Loucy (cell line): ENCODE results near the gene ERFL.
"Not testable (repeated sequence)": the region's sequence is repeated elsewhere in the genome, so short reads cannot be mapped to it uniquely, and the experiment has no call there.

Experiments used
- H2AFZ ChIP-seq: fragments of 200-600 bp; sonication (generic); 2 replicates; pipeline ENCODE4 v1.6.0; 2016; ENCODE audit warnings: antibody characterized with exemption, mild to moderate bottlenecking, low read length, moderate library complexity
- H3F3A ChIP-seq: fragments of 200-600 bp; 2 replicates; pipeline ENCODE4 v1.6.0; 2016; ENCODE audit warnings: antibody characterized with exemption, low read depth, mild to moderate bottlenecking
- H3K27me3 ChIP-seq: fragments of 200-600 bp; sonication (generic); 2 replicates; pipeline ENCODE4 v1.6.1; 2014; ENCODE audit warnings: low read length, mild to moderate bottlenecking; ENCODE audit not compliant: insufficient read depth, poor library complexity, severe bottlenecking
- H3K36me3 ChIP-seq: fragments of 200-600 bp; sonication (generic); 2 replicates; pipeline ENCODE4 v1.6.1; 2016; ENCODE audit warnings: low read length; ENCODE audit not compliant: insufficient read depth
- H3K4me1 ChIP-seq: fragments of 200-600 bp; sonication (generic); 2 replicates; pipeline ENCODE4 v1.5.1; 2014; ENCODE audit warnings: low read length, mild to moderate bottlenecking; ENCODE audit not compliant: insufficient read depth, poor library complexity, severe bottlenecking
- H3K4me2 ChIP-seq: fragments of 200-600 bp; sonication (generic); 2 replicates; pipeline ENCODE4 v1.6.0; 2014; ENCODE audit warnings: antibody characterized with exemption, low read length, low read depth, mild to moderate bottlenecking; ENCODE audit not compliant: poor library complexity, severe bottlenecking
- H3K4me3 ChIP-seq: fragments of 200-600 bp; sonication (generic); 2 replicates; pipeline ENCODE4 v1.5.1; 2014; ENCODE audit warnings: low read length, mild to moderate bottlenecking, mixed read lengths; ENCODE audit not compliant: poor library complexity, severe bottlenecking
- H3K79me2 ChIP-seq: fragments of 200-600 bp; sonication (generic); 2 replicates; pipeline ENCODE4 v1.6.1; 2014; ENCODE audit warnings: low read length; ENCODE audit not compliant: insufficient read depth
- H3K9ac ChIP-seq: fragments of 200-600 bp; sonication (generic); 2 replicates; pipeline ENCODE4 v1.6.0; 2014; ENCODE audit warnings: mild to moderate bottlenecking, low read depth, low read length, moderate library complexity; ENCODE audit not compliant: poor library complexity, severe bottlenecking
- H3K9me2 ChIP-seq: fragments of 200-600 bp; sonication (generic); replicated peaks from 2 replicates; pipeline ENCODE4 v1.6.1; 2016; ENCODE audit warnings: low read depth, low read length, mixed read lengths
- H3K9me3 ChIP-seq: fragments of 200-600 bp; sonication (generic); 2 replicates; pipeline ENCODE4 v1.6.1; 2014; ENCODE audit warnings: mild to moderate bottlenecking, antibody characterized with exemption, low read length, low read depth; ENCODE audit not compliant: insufficient read depth
- H4K20me1 ChIP-seq: fragments of 200-600 bp; sonication (generic); 2 replicates; pipeline ENCODE4 v1.6.0; 2014; ENCODE audit warnings: antibody characterized with exemption, low read length, mild to moderate bottlenecking; ENCODE audit not compliant: insufficient read depth, poor library complexity, severe bottlenecking
- CTCF ChIP-seq: fragments of 200-600 bp; sonication (generic); conservative IDR thresholded peaks from 2 replicates; pipeline ENCODE4 v1.5.1; 2014; ENCODE audit warnings: mild to moderate bottlenecking, antibody characterized with exemption, low read length
- EZH2phosphoT487 ChIP-seq: fragments of 200-600 bp; IDR thresholded peaks from 2 replicates; pipeline ENCODE4 v1.6.1; 2018; ENCODE audit warnings: antibody characterized with exemption, mild to moderate bottlenecking, moderate library complexity, borderline replicate concordance

The ERFL gene

GRCh38 chr19:41939861-41940730 is 11.8 kb upstream of the ERFL start:
- H3K79me2 ChIP-seq: no peaks in the 10 kb centered on the region
- H3K9me3 ChIP-seq: no peaks in the 10 kb centered on the region
- H3F3A ChIP-seq: 0 out of 2 replicates have a peak, but pooled peaks cover 3% of the 10 kb centered on the region
- H3K4me2 ChIP-seq: peak overlapping the region; percentile 66
- H3K9me2 ChIP-seq: no peaks in the 10 kb centered on the region
- H4K20me1 ChIP-seq: no peaks in the 10 kb centered on the region
- H3K9ac ChIP-seq: peak overlapping the region; percentile 72
- peak overlapping the region; percentile 86 for H2AFZ ChIP-seq
- H3K4me3 ChIP-seq: peak overlapping the region; percentile 72
- H3K27me3 ChIP-seq: no peaks in the 10 kb centered on the region
- no peak for TF ChIP-seq CTCF
- no peak for TF ChIP-seq EZH2phosphoT487
- peaks cover under 1% of the 10 kb centered on the region for H3K4me1 ChIP-seq
- no peaks in the 10 kb centered on the region for H3K36me3 ChIP-seq

- not testable (repeated sequence) for H3K9me3 ChIP-seq, H3F3A ChIP-seq, H3K27me3 ChIP-seq, H2AFZ ChIP-seq, H3K9me2 ChIP-seq, H3K79me2 ChIP-seq, H4K20me1 ChIP-seq, H3K4me1 ChIP-seq, H3K36me3 ChIP-seq
- Histone ChIP-seq H3K9ac (peak overlapping the region; percentile 72), H3K4me3 (peak overlapping the region; percentile 72), H3K4me2 (peak overlapping the region; percentile 66)
Measured at GRCh38 chr19:41939209-41939608, 11.0 kb upstream of the ERFL start.

- H3K4me2 ChIP-seq: no peak overlapping the region
- H3K27me3 ChIP-seq: no peaks in the 10 kb centered on the region
- no peak overlapping the region for H3K4me3 ChIP-seq
- H3K36me3 ChIP-seq: no peaks in the 10 kb centered on the region
- H3K79me2 ChIP-seq: no peaks in the 10 kb centered on the region
- no peak overlapping the region for H3K9ac ChIP-seq
- no peak overlapping the region for H2AFZ ChIP-seq
- TF ChIP-seq EZH2phosphoT487: no peak
- TF ChIP-seq CTCF: peak; percentile 28
- 0 out of 2 replicates have a peak, but pooled peaks cover 3% of the 10 kb centered on the region for H3F3A ChIP-seq
- H4K20me1 ChIP-seq: no peaks in the 10 kb centered on the region
- H3K9me2 ChIP-seq: no peaks in the 10 kb centered on the region
- H3K9me3 ChIP-seq: no peaks in the 10 kb centered on the region
- peaks cover 17% of the 10 kb centered on the region for H3K4me1 ChIP-seq
Measured at GRCh38 chr19:41937525-41938468, 9.5 kb upstream of the ERFL start.
